Measurements from ENCODE around the gene CBLN3.
"Not testable (repeated sequence)": the region's sequence is repeated elsewhere in the genome, so short reads cannot be mapped to it uniquely, and the experiment has no call there.

Gene CBLN3

DNA sequence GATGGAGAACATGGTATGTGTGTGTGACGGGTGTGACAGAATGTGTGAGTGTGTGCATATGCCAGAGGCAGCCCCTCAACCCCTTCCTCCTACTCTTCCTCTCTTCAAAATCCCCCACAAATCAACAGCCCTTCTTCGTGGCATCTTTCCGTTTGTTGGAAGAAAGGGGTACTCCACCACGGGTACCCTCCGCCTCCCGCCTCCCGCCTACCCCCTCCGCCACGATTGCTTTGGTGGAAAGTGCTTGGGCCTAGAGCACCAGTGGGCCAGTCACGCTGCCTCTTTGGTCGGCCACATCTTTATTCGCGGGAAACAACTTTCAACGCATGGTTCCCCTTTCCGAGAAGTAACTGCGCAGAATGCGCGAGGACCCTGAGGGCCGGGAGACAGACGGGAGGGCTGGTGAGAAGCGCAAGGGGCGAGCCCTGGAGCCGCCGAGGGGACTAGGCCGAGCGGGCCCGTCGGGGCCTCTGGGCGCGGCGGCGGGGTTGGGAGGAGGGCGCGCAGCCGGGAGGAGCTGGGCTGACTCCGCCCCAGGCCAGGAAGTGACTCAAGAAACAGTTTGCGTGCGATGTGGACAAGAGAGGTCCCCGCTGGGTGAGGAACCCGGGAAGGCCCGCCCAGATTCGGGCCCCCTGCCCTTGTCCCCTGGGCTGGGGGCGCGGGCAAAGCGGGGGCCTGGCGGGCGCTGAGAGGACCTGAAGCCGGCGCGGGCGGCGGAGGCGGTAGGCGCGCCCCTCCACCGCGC lies at the start of gene CBLN3, which contains the start of gene KHNYN:
Gene CBLN3, minus strand, starts transcription at position 274 of the 748 bp plus-strand sequence. CDS start 614 bp downstream, outside the sequence.
Gene KHNYN, plus strand, starts transcription at position 560 of the 748 bp plus-strand sequence. CDS start 777 bp downstream, outside the sequence.
- TF ChIP-seq, protein P1, sequence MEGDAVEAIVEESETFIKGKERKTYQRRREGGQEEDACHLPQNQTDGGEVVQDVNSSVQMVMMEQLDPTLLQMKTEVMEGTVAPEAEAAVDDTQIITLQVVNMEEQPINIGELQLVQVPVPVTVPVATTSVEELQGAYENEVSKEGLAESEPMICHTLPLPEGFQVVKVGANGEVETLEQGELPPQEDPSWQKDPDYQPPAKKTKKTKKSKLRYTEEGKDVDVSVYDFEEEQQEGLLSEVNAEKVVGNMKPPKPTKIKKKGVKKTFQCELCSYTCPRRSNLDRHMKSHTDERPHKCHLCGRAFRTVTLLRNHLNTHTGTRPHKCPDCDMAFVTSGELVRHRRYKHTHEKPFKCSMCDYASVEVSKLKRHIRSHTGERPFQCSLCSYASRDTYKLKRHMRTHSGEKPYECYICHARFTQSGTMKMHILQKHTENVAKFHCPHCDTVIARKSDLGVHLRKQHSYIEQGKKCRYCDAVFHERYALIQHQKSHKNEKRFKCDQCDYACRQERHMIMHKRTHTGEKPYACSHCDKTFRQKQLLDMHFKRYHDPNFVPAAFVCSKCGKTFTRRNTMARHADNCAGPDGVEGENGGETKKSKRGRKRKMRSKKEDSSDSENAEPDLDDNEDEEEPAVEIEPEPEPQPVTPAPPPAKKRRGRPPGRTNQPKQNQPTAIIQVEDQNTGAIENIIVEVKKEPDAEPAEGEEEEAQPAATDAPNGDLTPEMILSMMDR (conservative IDR thresholded peaks at IDR 0.05): no peak
- peak within 1 kb of the TSS; percentile 88 for H3K27ac ChIP-seq

GRCh38 chr14:24475261-24475660 lies 45.8 kb upstream of the CBLN3 start:
- TF ChIP-seq, protein P1 (conservative IDR thresholded peaks at IDR 0.05): no peak
- no peak overlapping the region for H3K27ac ChIP-seq

GRCh38 chr14:24473211-24473610 lies 43.7 kb upstream of the CBLN3 start:
- TF ChIP-seq, protein P1 (conservative IDR thresholded peaks at IDR 0.05): no peak
- no peak overlapping the region for H3K27ac ChIP-seq

DNA sequence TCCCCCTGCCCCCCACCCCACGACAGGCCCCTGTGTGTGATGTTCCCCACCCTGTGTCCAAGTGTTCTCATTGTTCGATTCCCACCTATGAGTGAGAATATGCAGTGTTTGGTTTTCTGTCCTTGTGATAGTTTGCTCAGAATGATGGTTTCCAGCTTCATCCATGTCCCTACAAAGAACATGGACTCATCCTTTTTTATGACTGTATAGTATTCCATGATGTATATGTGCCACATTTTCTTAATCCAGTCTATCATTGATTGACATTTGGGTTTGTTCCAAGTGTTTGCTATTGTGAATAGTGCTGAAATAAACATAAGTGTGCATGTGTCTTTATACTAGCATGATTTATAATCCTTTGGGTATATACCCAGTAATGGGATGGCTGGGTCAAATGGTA lies 41.0 kb upstream of the CBLN3 start:
- H3K27ac ChIP-seq: not testable (repeated sequence)

DNA sequence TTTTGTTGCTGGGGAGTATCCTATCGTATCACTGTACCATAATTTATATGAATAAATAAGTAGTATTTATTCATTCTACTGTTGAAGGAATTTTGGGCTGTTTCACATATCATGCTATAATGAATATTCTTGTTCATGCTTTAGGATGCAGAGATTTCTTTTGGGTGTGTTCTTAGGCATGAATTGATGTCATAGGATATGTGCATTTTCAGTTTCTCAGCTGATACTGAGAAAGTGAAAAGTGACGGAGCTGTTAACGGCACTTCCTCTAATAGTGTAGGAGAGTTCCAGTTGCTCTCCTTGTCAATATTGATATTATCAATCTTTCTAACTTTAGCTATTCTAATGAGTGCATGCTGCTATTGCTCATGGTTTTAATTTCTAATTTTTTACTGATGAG lies 36.3 kb upstream of the CBLN3 start:
- no peak overlapping the region for H3K27ac ChIP-seq
- TF ChIP-seq, protein P1 (conservative IDR thresholded peaks at IDR 0.05): no peak

DNA sequence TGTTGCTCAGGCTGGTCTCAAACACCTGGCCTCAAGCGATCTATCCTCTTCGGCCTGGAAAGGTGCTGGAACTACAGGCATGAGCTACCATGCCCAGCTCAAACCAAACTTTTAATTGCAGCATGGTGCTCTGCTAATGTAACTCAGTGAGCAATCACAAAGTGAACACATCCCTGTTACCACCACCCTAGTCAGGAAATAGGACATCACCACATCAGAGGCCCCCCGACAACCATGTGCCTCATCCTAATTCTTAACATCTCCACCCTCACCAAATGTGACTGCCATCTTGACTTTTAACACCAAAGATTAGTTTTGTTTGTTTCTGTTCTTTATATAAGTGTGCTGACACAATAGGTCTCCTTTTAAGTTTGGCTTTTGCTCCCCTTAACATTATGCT lies 35.9 kb upstream of the CBLN3 start:
- TF ChIP-seq, protein P1 (conservative IDR thresholded peaks at IDR 0.05): no peak
- H3K27ac ChIP-seq: no peak overlapping the region

- TF ChIP-seq, protein P1 (conservative IDR thresholded peaks at IDR 0.05): no peak
- H3K27ac ChIP-seq: no peak overlapping the region
These were observed 34.7 kb upstream of the CBLN3 start for GRCh38 chr14:24463884-24464785.
